ENCODE results near the gene BPIFB1.
A peak's percentile ranks its signal among the peaks of the same experiment; 100 is the strongest.

The BPIFB1 gene

DNA sequence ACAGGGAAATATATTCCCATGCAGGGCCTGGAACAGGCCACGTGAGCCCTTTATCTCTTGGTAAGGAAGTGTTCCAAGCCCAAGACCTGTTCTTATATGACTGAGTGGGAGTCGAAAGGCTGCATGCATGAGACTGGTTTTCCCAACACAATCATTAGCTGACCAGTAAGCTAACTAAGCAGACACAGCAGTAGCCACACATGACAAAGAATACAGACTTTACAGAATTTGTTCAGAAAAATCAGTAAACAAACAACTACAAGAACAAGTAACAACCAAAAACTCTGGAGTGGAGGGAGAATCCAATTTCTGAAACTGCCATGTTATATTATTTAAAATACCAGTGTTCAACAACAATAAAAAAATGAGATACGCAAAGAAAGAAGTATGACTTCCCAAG, 30.6 kb upstream of the BPIFB1 start:
- Histone ChIP-seq H3K36me3 (ENCODE audit: insufficient read depth, insufficient read length, low read length) (no peaks in the 10 kb centered on the region), H3K4me1 (ENCODE audit: insufficient read depth, insufficient read length) (no peaks in the 10 kb centered on the region), H3K9ac (ENCODE audit: insufficient read length, low read depth) (no peak overlapping the region), H3K4me3 (ENCODE audit: insufficient read length, low read depth) (no peak overlapping the region), H3K27me3 (ENCODE audit: insufficient read depth, insufficient read length) (no peaks in the 10 kb centered on the region), H3K9me3 (ENCODE audit: insufficient read depth, low read length) (no peaks in the 10 kb centered on the region)
- no peak for TF ChIP-seq ZNF274 (IDR thresholded peaks at IDR 0.05; ENCODE audit: low read depth, low read length)
- no peak for TF ChIP-seq SUZ12 (IDR thresholded peaks at IDR 0.05; ENCODE audit: extremely low read depth, insufficient read depth, insufficient read length)
- no peak for TF ChIP-seq YY1 (IDR thresholded peaks at IDR 0.05; ENCODE audit: insufficient read depth, insufficient read length)
- DNase-seq (ENCODE audit: low read depth, low spot score), result no peak

DNA sequence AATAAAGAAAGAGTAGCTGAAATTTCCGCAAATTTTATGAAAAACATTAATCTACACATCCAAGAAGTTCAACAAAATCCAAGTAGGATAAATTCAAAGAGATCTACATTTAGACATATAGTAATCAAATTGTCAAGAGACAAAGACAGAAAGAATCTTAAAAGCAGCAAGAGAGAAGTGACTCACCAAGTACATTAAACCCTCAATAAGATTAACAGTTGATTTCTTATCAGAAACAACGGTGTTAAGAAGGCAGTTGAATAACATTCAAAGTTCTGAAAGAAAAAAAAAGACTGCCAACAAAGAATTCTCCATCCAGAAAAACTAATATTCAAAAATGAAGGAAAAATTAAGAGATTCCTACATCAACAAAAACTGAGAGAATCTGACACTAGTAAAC, 28.0 kb upstream of the BPIFB1 start:
- Histone ChIP-seq H3K9me3 (ENCODE audit: insufficient read depth, low read length) (no peaks in the 10 kb centered on the region), H3K36me3 (ENCODE audit: insufficient read depth, insufficient read length, low read length) (no peaks in the 10 kb centered on the region), H3K4me1 (ENCODE audit: insufficient read depth, insufficient read length) (no peaks in the 10 kb centered on the region), H3K27me3 (ENCODE audit: insufficient read depth, insufficient read length) (no peaks in the 10 kb centered on the region), H3K4me3 (ENCODE audit: insufficient read length, low read depth) (no peak overlapping the region), H3K9ac (ENCODE audit: insufficient read length, low read depth) (no peak overlapping the region)
- DNase-seq (ENCODE audit: low read depth, low spot score), result no peak
- TF ChIP-seq SUZ12 (IDR thresholded peaks at IDR 0.05; ENCODE audit: extremely low read depth, insufficient read depth, insufficient read length) (no peak), ZNF274 (IDR thresholded peaks at IDR 0.05; ENCODE audit: low read depth, low read length) (no peak), YY1 (IDR thresholded peaks at IDR 0.05; ENCODE audit: insufficient read depth, insufficient read length) (no peak)

DNA sequence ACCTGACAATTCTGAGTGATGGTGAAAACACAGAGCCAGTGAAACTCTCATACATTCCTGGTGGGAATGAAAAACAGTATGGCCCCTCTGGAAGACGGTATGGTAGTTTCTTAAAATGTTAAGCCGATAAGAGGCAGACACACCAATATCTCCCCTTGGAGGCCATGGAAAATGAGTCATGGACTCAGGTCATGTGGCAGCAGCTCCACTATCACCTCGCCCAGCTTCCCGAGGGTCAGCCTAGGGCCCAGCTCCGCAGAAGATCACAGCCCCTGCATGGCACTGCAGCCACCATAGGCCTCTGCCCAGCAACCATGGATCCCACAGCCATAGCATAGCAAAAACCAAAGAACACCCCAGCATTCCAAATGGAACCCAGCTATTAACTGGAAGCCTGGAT, 25.8 kb upstream of the BPIFB1 start:
- no peaks in the 10 kb centered on the region for H3K27me3 ChIP-seq (ENCODE audit: insufficient read depth, insufficient read length)
- DNase-seq (ENCODE audit: low read depth, low spot score), result no peak

DNA sequence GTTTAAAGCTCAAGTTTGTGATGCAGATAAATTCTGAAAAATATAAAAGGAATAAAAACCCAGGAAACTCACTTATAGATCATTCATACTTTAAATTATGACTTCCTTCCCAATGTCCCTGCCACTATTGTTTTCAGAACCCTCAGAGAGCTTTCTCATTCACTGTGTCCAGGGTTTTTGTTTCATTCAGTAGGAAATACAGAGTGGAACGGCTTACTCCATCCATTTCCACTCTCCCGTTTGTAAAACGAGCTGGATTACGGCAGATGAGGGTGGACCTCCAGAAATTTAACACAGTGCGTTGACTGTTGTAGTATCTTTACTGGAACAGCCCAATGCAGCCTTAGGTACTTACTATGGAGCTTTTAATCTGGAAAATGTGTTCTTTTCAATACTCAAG, 23.6 kb upstream of the BPIFB1 start:
- Histone ChIP-seq H3K4me3 (ENCODE audit: insufficient read length, low read depth) (no peak overlapping the region), H3K36me3 (ENCODE audit: insufficient read depth, insufficient read length, low read length) (no peaks in the 10 kb centered on the region), H3K9ac (ENCODE audit: insufficient read length, low read depth) (no peak overlapping the region), H3K27me3 (ENCODE audit: insufficient read depth, insufficient read length) (no peaks in the 10 kb centered on the region), H3K4me1 (ENCODE audit: insufficient read depth, insufficient read length) (no peaks in the 10 kb centered on the region), H3K9me3 (ENCODE audit: insufficient read depth, low read length) (no peaks in the 10 kb centered on the region)
- TF ChIP-seq ZNF274 (IDR thresholded peaks at IDR 0.05; ENCODE audit: low read depth, low read length) (no peak), SUZ12 (IDR thresholded peaks at IDR 0.05; ENCODE audit: extremely low read depth, insufficient read depth, insufficient read length) (no peak), YY1 (IDR thresholded peaks at IDR 0.05; ENCODE audit: insufficient read depth, insufficient read length) (no peak)
- DNase-seq (ENCODE audit: low read depth, low spot score), result no peak

More for the DNA sequence above, 25.8 kb upstream of the BPIFB1 start:
- Histone ChIP-seq H3K9me3 (ENCODE audit: insufficient read depth, low read length) (no peaks in the 10 kb centered on the region), H3K36me3 (ENCODE audit: insufficient read depth, insufficient read length, low read length) (no peaks in the 10 kb centered on the region), H3K4me1 (ENCODE audit: insufficient read depth, insufficient read length) (no peaks in the 10 kb centered on the region), H3K9ac (ENCODE audit: insufficient read length, low read depth) (no peak overlapping the region), H3K4me3 (ENCODE audit: insufficient read length, low read depth) (no peak overlapping the region)
- TF ChIP-seq YY1 (IDR thresholded peaks at IDR 0.05; ENCODE audit: insufficient read depth, insufficient read length) (no peak), ZNF274 (IDR thresholded peaks at IDR 0.05; ENCODE audit: low read depth, low read length) (no peak), SUZ12 (IDR thresholded peaks at IDR 0.05; ENCODE audit: extremely low read depth, insufficient read depth, insufficient read length) (no peak)

DNA sequence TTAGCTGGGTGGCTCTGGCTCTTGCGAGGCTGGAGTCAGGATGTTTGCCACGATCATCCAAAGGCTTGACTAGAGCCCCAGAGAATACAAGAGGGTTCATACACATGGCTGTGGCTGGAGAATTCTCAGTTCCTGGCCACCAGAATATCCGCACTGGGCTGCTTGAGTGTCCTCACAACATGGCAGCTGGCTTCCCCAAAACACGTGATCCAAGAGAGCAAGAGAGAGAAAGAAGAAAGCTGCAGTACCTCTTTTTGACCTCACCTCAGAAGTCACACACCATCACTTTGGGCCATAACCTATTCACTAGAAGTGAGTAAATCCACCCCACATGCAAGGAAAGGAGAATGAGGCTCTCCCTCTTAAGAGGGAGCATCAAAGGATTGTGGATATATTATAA, 21.5 kb upstream of the BPIFB1 start:
- TF ChIP-seq ZNF274 (IDR thresholded peaks at IDR 0.05; ENCODE audit: low read depth, low read length), result no peak
- TF ChIP-seq YY1 (IDR thresholded peaks at IDR 0.05; ENCODE audit: insufficient read depth, insufficient read length), result no peak
- TF ChIP-seq SUZ12 (IDR thresholded peaks at IDR 0.05; ENCODE audit: extremely low read depth, insufficient read depth, insufficient read length), result no peak
- Histone ChIP-seq H3K9ac (ENCODE audit: insufficient read length, low read depth) (no peak overlapping the region), H3K4me1 (ENCODE audit: insufficient read depth, insufficient read length) (no peaks in the 10 kb centered on the region), H3K4me3 (ENCODE audit: insufficient read length, low read depth) (no peak overlapping the region), H3K36me3 (ENCODE audit: insufficient read depth, insufficient read length, low read length) (no peaks in the 10 kb centered on the region), H3K9me3 (ENCODE audit: insufficient read depth, low read length) (no peaks in the 10 kb centered on the region), H3K27me3 (ENCODE audit: insufficient read depth, insufficient read length) (no peaks in the 10 kb centered on the region)
- DNase-seq (ENCODE audit: low read depth, low spot score), result no peak

DNA sequence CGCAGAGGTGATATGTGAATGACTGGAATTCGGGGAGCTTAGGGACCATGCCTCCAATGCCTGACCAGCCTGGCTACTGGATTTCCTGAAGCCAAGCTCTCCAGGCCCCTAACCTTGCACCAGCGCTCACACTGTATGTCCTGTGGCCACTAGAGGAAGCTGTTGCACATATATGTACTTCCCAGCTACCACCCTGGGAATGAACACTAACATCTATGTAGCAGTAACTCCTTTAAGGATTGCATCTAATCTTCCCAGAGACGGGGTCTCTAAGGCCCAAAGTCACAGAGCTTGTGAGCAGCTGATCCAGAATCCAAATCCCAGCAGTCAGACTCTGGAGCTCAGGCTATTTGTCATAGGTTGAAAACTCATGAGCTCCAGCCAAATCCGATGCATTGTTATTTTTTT, 20.4 kb upstream of the BPIFB1 start:
- Histone ChIP-seq H3K9me3 (ENCODE audit: insufficient read depth, low read length) (no peaks in the 10 kb centered on the region), H3K4me3 (ENCODE audit: insufficient read length, low read depth) (no peak overlapping the region), H3K27me3 (ENCODE audit: insufficient read depth, insufficient read length) (no peaks in the 10 kb centered on the region), H3K36me3 (ENCODE audit: insufficient read depth, insufficient read length, low read length) (no peaks in the 10 kb centered on the region), H3K4me1 (ENCODE audit: insufficient read depth, insufficient read length) (no peaks in the 10 kb centered on the region), H3K9ac (ENCODE audit: insufficient read length, low read depth) (no peak overlapping the region)
- no peak for TF ChIP-seq ZNF274 (IDR thresholded peaks at IDR 0.05; ENCODE audit: low read depth, low read length)
- no peak for TF ChIP-seq SUZ12 (IDR thresholded peaks at IDR 0.05; ENCODE audit: extremely low read depth, insufficient read depth, insufficient read length)
- TF ChIP-seq YY1 (IDR thresholded peaks at IDR 0.05; ENCODE audit: insufficient read depth, insufficient read length), result no peak
- DNase-seq (ENCODE audit: low read depth, low spot score), result peak; percentile 40

DNA sequence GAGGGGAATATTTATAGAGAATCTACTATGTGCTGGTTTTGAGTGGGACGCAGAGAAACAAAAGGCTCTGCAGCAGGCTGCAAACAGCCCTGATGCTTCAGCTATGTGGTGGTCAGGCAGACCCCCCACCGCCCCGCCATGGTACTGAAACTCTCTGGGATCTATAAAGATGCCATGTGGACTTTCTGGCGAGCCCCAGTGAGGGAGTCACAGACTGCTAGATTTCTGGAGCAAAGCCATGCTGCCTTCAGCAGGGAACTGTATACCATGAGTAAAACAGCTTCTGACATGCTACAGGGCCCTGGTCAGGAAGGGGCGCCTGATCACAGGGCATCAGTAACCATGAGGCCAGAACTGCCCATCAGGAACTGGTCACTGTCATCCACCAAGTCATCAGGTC, 19.2 kb upstream of the BPIFB1 start:
- no peaks in the 10 kb centered on the region for H3K27me3 ChIP-seq (ENCODE audit: insufficient read depth, insufficient read length)
- no peak overlapping the region for H3K4me3 ChIP-seq (ENCODE audit: insufficient read length, low read depth)
- no peaks in the 10 kb centered on the region for H3K9me3 ChIP-seq (ENCODE audit: insufficient read depth, low read length)
- no peaks in the 10 kb centered on the region for H3K4me1 ChIP-seq (ENCODE audit: insufficient read depth, insufficient read length)
- H3K9ac ChIP-seq (ENCODE audit: insufficient read length, low read depth), result no peak overlapping the region
- no peak for DNase-seq (ENCODE audit: low read depth, low spot score)
- no peaks in the 10 kb centered on the region for H3K36me3 ChIP-seq (ENCODE audit: insufficient read depth, insufficient read length, low read length)
- TF ChIP-seq ZNF274 (IDR thresholded peaks at IDR 0.05; ENCODE audit: low read depth, low read length) (no peak), YY1 (IDR thresholded peaks at IDR 0.05; ENCODE audit: insufficient read depth, insufficient read length) (no peak), SUZ12 (IDR thresholded peaks at IDR 0.05; ENCODE audit: extremely low read depth, insufficient read depth, insufficient read length) (no peak)

DNA sequence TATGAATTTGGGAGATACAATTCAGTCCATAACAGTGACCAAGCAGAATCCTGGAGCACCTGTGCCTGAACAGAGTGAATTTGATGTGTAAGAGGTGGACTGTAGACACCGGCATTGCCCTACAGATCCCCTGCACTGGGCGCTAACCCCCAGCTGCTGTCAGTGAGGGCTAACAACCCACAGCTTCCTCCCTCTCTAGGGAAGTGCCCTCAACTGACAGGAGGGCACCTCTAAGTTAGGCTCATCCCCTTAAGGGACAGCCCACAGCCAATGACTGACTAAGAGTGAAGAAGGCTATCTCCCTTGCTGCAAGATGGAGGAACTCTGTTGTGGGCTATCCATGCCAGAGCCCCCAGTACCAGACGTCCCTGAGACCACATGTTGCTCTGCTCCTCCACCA, 15.3 kb upstream of the BPIFB1 start:
- Histone ChIP-seq H3K4me1 (ENCODE audit: insufficient read depth, insufficient read length) (no peaks in the 10 kb centered on the region), H3K9ac (ENCODE audit: insufficient read length, low read depth) (no peak overlapping the region), H3K27me3 (ENCODE audit: insufficient read depth, insufficient read length) (no peaks in the 10 kb centered on the region), H3K36me3 (ENCODE audit: insufficient read depth, insufficient read length, low read length) (no peaks in the 10 kb centered on the region), H3K9me3 (ENCODE audit: insufficient read depth, low read length) (no peaks in the 10 kb centered on the region), H3K4me3 (ENCODE audit: insufficient read length, low read depth) (no peak overlapping the region)
- TF ChIP-seq SUZ12 (IDR thresholded peaks at IDR 0.05; ENCODE audit: extremely low read depth, insufficient read depth, insufficient read length), result no peak
- TF ChIP-seq YY1 (IDR thresholded peaks at IDR 0.05; ENCODE audit: insufficient read depth, insufficient read length), result no peak
- TF ChIP-seq ZNF274 (IDR thresholded peaks at IDR 0.05; ENCODE audit: low read depth, low read length), result no peak
- DNase-seq (ENCODE audit: low read depth, low spot score), result no peak
